Trophoblast cell (in vitro differentiated cells and primary cell): ENCODE results near the gene TMEM132C.

Experiments
- DNase-seq, 2 donors: peaks; one replicate each; pipeline ENCODE4 v3.0.0-alpha.2; 2016
- H2AFZ ChIP-seq: 2 replicates; pipeline ENCODE4 v1.6.1; 2013; ENCODE audit warnings: low read length, moderate library complexity, mild to moderate bottlenecking; ENCODE audit not compliant: insufficient read depth, poor library complexity
- H2AK5ac ChIP-seq: 2 replicates; pipeline ENCODE4 v1.6.1; 2013; ENCODE audit warnings: mild to moderate bottlenecking, low read length
- H2BK120ac ChIP-seq: 2 replicates; pipeline ENCODE4 v1.6.1; 2013; ENCODE audit warnings: low read length, mild to moderate bottlenecking, moderate library complexity; ENCODE audit not compliant: insufficient read depth, poor library complexity
- H2BK12ac ChIP-seq: 2 replicates; pipeline ENCODE4 v1.6.1; 2013; ENCODE audit warnings: mild to moderate bottlenecking, low read length, moderate library complexity
- H2BK5ac ChIP-seq: 2 replicates; pipeline ENCODE4 v1.6.1; 2013; ENCODE audit warnings: low read length, low read depth, moderate library complexity, mild to moderate bottlenecking; ENCODE audit not compliant: poor library complexity
- H3K14ac ChIP-seq: 2 replicates; pipeline ENCODE4 v1.6.1; 2013; ENCODE audit warnings: mild to moderate bottlenecking, low read length
- H3K18ac ChIP-seq: 2 replicates; pipeline ENCODE4 v1.6.1; 2013; ENCODE audit warnings: mild to moderate bottlenecking, low read length
- H3K23ac ChIP-seq: 2 replicates; pipeline ENCODE4 v1.6.1; 2013; ENCODE audit warnings: low read length
- H3K27ac ChIP-seq: 2 replicates; pipeline ENCODE4 v1.5.1; 2013; ENCODE audit warnings: low read depth, mild to moderate bottlenecking, inconsistent platforms, low read length, moderate library complexity
- H3K27me3 ChIP-seq: 2 replicates; pipeline ENCODE4 v1.6.1; 2013; ENCODE audit warnings: inconsistent platforms, mild to moderate bottlenecking, low read length, moderate library complexity; ENCODE audit not compliant: insufficient read depth
- H3K36me3 ChIP-seq, 2 experiments: 1 replicate in 1 of 2; 2 replicates in 1 of 2; pipeline ENCODE4 v1.6.1; 2013; ENCODE audit warnings: low read length in 2 of 2, mild to moderate bottlenecking in 2 of 2, moderate library complexity in 1 of 2; ENCODE audit not compliant: insufficient read depth in 2 of 2, control insufficient read depth in 1 of 2
- H3K4ac ChIP-seq: 2 replicates; pipeline ENCODE4 v1.6.1; 2013; ENCODE audit warnings: low read depth, mild to moderate bottlenecking, low read length, moderate library complexity
- H3K4me1 ChIP-seq, 2 experiments: 1 replicate in 1 of 2; 2 replicates in 1 of 2; pipeline ENCODE4 v1.6.1; 2013; ENCODE audit warnings: low read length in 2 of 2, mild to moderate bottlenecking in 2 of 2, moderate library complexity in 1 of 2; ENCODE audit not compliant: insufficient read depth in 2 of 2, control insufficient read depth in 1 of 2
- H3K4me2 ChIP-seq: 2 replicates; pipeline ENCODE4 v1.6.1; 2013; ENCODE audit warnings: inconsistent platforms, mild to moderate bottlenecking, low read length, moderate library complexity
- H3K4me3 ChIP-seq: 2 replicates; pipeline ENCODE4 v1.5.1; 2013; ENCODE audit warnings: mild to moderate bottlenecking, low read depth, low read length, inconsistent platforms
- H3K79me1 ChIP-seq: one replicate; pipeline ENCODE4 v1.6.1; 2013; ENCODE audit warnings: low read length
- H3K79me2 ChIP-seq: 2 replicates; pipeline ENCODE4 v1.6.1; 2013; ENCODE audit warnings: low read length, mild to moderate bottlenecking; ENCODE audit not compliant: control insufficient read depth, insufficient read depth, poor library complexity
- H3K9ac ChIP-seq: 2 replicates; pipeline ENCODE4 v1.6.1; 2013; ENCODE audit warnings: mild to moderate bottlenecking, low read length
- H3K9me3 ChIP-seq: 2 replicates; pipeline ENCODE4 v1.6.1; 2013; ENCODE audit warnings: low read depth, mild to moderate bottlenecking, control low read depth, inconsistent platforms, low read length; ENCODE audit not compliant: insufficient read depth
- H4K12ac ChIP-seq: 2 replicates; pipeline ENCODE4 v1.6.1; 2013; ENCODE audit warnings: low read depth, mild to moderate bottlenecking, low read length, moderate library complexity
- H4K8ac ChIP-seq: 2 replicates; pipeline ENCODE4 v1.6.1; 2013; ENCODE audit warnings: low read depth, mild to moderate bottlenecking, low read length, moderate library complexity
- H4K91ac ChIP-seq: one replicate; pipeline ENCODE4 v1.6.1; 2013; ENCODE audit warnings: low read depth, mild to moderate bottlenecking, low read length, moderate library complexity
- WGBS: extraction: QIAGEN DNeasy Blood & Tissue Kit; methylation state at CpG from one replicate; pipeline ENCODE4 v1.1.7; 2013; ENCODE audit warnings: missing lambda C conversion rate; ENCODE audit not compliant: insufficient read length, insufficient coverage; ENCODE audit errors: extremely low coverage; 5-methylcytosine and 5-hydroxymethylcytosine counted together

The TMEM132C gene

GRCh38 chr12:128442096-128442495 is 175.1 kb downstream of the TMEM132C start:
- Histone ChIP-seq H4K8ac (no peak overlapping the region), H2AK5ac (no peak overlapping the region), H3K23ac (no peak overlapping the region), H4K12ac (no peak overlapping the region), H3K4me3 (no peak overlapping the region), H3K36me3 (no peaks in the 10 kb centered on the region), H3K79me2 (no peaks in the 10 kb centered on the region), H3K14ac (no peak overlapping the region), H3K9ac (no peak overlapping the region), H2BK120ac (no peak overlapping the region), H4K91ac (no peak overlapping the region), H3K27me3 (no peaks in the 10 kb centered on the region), H3K4me1 (no peaks in the 10 kb centered on the region), H3K27ac (no peak overlapping the region), H2BK5ac (no peak overlapping the region), H3K79me1 (no peaks in the 10 kb centered on the region), H3K4ac (no peak overlapping the region), H3K4me2 (no peak overlapping the region), H2BK12ac (no peak overlapping the region), H3K18ac (no peak overlapping the region), H2AFZ (no peak overlapping the region), H3K9me3 (no peaks in the 10 kb centered on the region)
- DNase-seq, result no peak
- WGBS, result no CpG with 5 or more reads among the region's 2 CpGs

- WGBS, result no CpG with 5 or more reads among the region's 12 CpGs
- no peak overlapping the region for H2BK5ac ChIP-seq
- no peak overlapping the region for H4K91ac ChIP-seq
These were observed 177.6 kb downstream of the TMEM132C start for GRCh38 chr12:128444598-128444997.

GRCh38 chr12:128445415-128446127 is 178.6 kb downstream of the TMEM132C start:
- Histone ChIP-seq H4K8ac (no peak overlapping the region), H2BK5ac (no peak overlapping the region), H4K91ac (no peak overlapping the region), H3K9me3 (no peaks in the 10 kb centered on the region), H3K4me2 (no peak overlapping the region), H2BK120ac (no peak overlapping the region), H3K4ac (no peak overlapping the region), H3K79me1 (no peaks in the 10 kb centered on the region), H2AFZ (no peak overlapping the region), H2BK12ac (no peak overlapping the region), H3K18ac (no peak overlapping the region), H2AK5ac (no peak overlapping the region), H3K14ac (no peak overlapping the region), H4K12ac (no peak overlapping the region), H3K36me3 (no peaks in the 10 kb centered on the region), H3K9ac (no peak overlapping the region), H3K23ac (no peak overlapping the region), H3K4me3 (no peak overlapping the region), H3K4me1 (no peaks in the 10 kb centered on the region), H3K27me3 (no peaks in the 10 kb centered on the region), H3K27ac (no peak overlapping the region), H3K79me2 (no peaks in the 10 kb centered on the region)
- no peak for DNase-seq
- no CpG with 5 or more reads among the region's 13 CpGs for WGBS

More at GRCh38 chr12:128444598-128444997, 177.6 kb downstream of the TMEM132C start:
- H3K4me1 ChIP-seq, result no peaks in the 10 kb centered on the region
- no peak overlapping the region for H3K9ac ChIP-seq
- H3K14ac ChIP-seq, result no peak overlapping the region
- H2BK120ac ChIP-seq, result no peak overlapping the region
- H3K18ac ChIP-seq, result no peak overlapping the region
- no peaks in the 10 kb centered on the region for H3K79me2 ChIP-seq
- no peaks in the 10 kb centered on the region for H3K9me3 ChIP-seq
- H3K27ac ChIP-seq, result no peak overlapping the region
- no peak overlapping the region for H2AFZ ChIP-seq
- no peaks in the 10 kb centered on the region for H3K27me3 ChIP-seq
- no peak overlapping the region for H3K23ac ChIP-seq
- H3K4ac ChIP-seq, result no peak overlapping the region
- no peak for DNase-seq
- H3K4me3 ChIP-seq, result no peak overlapping the region
- H4K12ac ChIP-seq, result no peak overlapping the region
- H3K79me1 ChIP-seq, result no peaks in the 10 kb centered on the region
- no peak overlapping the region for H4K8ac ChIP-seq
- H3K4me2 ChIP-seq, result no peak overlapping the region
- H3K36me3 ChIP-seq, result no peaks in the 10 kb centered on the region
- H2AK5ac ChIP-seq, result no peak overlapping the region
- H2BK12ac ChIP-seq, result no peak overlapping the region

GRCh38 chr12:128449146-128449894 is 182.3 kb downstream of the TMEM132C start:
- no peaks in the 10 kb centered on the region for H3K36me3 ChIP-seq
- no peak overlapping the region for H2BK120ac ChIP-seq
- H3K27me3 ChIP-seq, result no peaks in the 10 kb centered on the region
- no peak overlapping the region for H3K4me3 ChIP-seq
- no peak overlapping the region for H3K4ac ChIP-seq
- no CpG with 5 or more reads among the region's 7 CpGs for WGBS
- H3K23ac ChIP-seq, result no peak overlapping the region
- no peak overlapping the region for H4K8ac ChIP-seq
- no peak overlapping the region for H3K18ac ChIP-seq
- H4K12ac ChIP-seq, result no peak overlapping the region
- no peaks in the 10 kb centered on the region for H3K79me2 ChIP-seq
- H2AFZ ChIP-seq, result no peak overlapping the region
- H3K4me1 ChIP-seq, result no peaks in the 10 kb centered on the region
- H2BK12ac ChIP-seq, result no peak overlapping the region
- H3K9me3 ChIP-seq, result no peaks in the 10 kb centered on the region
- H2BK5ac ChIP-seq, result no peak overlapping the region
- H4K91ac ChIP-seq, result no peak overlapping the region
- H3K9ac ChIP-seq, result no peak overlapping the region
- no peak overlapping the region for H3K27ac ChIP-seq
- DNase-seq, result no peak
- no peak overlapping the region for H2AK5ac ChIP-seq
- no peak overlapping the region for H3K4me2 ChIP-seq
- no peak overlapping the region for H3K14ac ChIP-seq
- no peaks in the 10 kb centered on the region for H3K79me1 ChIP-seq
